K562 (cell line): ENCODE results near the gene RPL3. TPM values are rescaled to one million over a fixed set of nuclear protein-coding genes. Genes with fewer than 3 reads are reported as not detected.
A peak's percentile ranks its signal among the peaks of the same experiment; 100 is the strongest.

ENCODE experiments used
- ADNP ChIP-seq: fragments of 200-800 bp; sonication (Bioruptor generic); IDR thresholded peaks from 2 replicates; pipeline ENCODE4 v1.6.1; 2016; ENCODE audit warnings: missing genetic modification characterization, missing compliant biosample characterization
- CHCHD3 ChIP-seq: fragments of 250-450 bp; sonication (Bioruptor Pico); IDR thresholded peaks from 2 replicates; pipeline ENCODE4 v2.1.2; 2022; ENCODE audit warnings: mild to moderate bottlenecking
- CXXC5 ChIP-seq: fragments of 250-450 bp; sonication (Bioruptor Pico); IDR thresholded peaks from 2 replicates; pipeline ENCODE4 v1.8.0; 2022; ENCODE audit warnings: inconsistent platforms, mild to moderate bottlenecking, moderate library complexity
- E2F8 ChIP-seq: fragments of 450-650 bp; IDR thresholded peaks from 2 replicates; pipeline ENCODE4 v1.7.1; 2018; ENCODE audit warnings: mild to moderate bottlenecking, low read depth; ENCODE audit not compliant: partially characterized antibody
- FOXM1 ChIP-seq, 2 experiments: fragments of 450-650 bp in 1 of 2; sonication (generic) in 1 of 2; formaldehyde crosslinking in 1 of 2; IDR thresholded peaks; 2 replicates each; pipeline versions ENCODE4 v1.6.1 to v1.9.0; 2017 to 2022; ENCODE audit warnings: low read depth in 2 of 2, mild to moderate bottlenecking in 2 of 2, missing genetic modification reagents in 1 of 2, moderate library complexity in 1 of 2
- FOXO4 ChIP-seq: fragments of 450-650 bp; formaldehyde crosslinking; IDR thresholded peaks from 2 replicates; pipeline ENCODE4 v1.4.0; 2020; ENCODE audit warnings: mild to moderate bottlenecking, moderate library complexity
- JUN ChIP-seq, 2 experiments: sonication (generic) in 1 of 2; formaldehyde crosslinking in 1 of 2; IDR thresholded peaks; 2 replicates each; pipeline versions ENCODE4 v1.6.1 to v1.8.0; 2012 to 2022; ENCODE audit warnings: borderline replicate concordance in 2 of 2, mild to moderate bottlenecking in 2 of 2, improper control_type of control experiment in 1 of 2, low read depth in 1 of 2, low read length in 1 of 2, missing genetic modification reagents in 1 of 2
- PCBP2 ChIP-seq: fragments of 200-400 bp; formaldehyde crosslinking; IDR thresholded peaks from 2 replicates; pipeline ENCODE4 v1.6.1; 2018; ENCODE audit warnings: low read length, low read depth, mild to moderate bottlenecking, moderate library complexity; ENCODE audit not compliant: poor library complexity, severe bottlenecking
- POLR2AphosphoS5 ChIP-seq: IDR thresholded peaks from 2 replicates; pipeline ENCODE4 v1.6.1; 2011; ENCODE audit warnings: mild to moderate bottlenecking, low read depth, low read length, moderate library complexity; ENCODE audit not compliant: control insufficient read depth, insufficient read depth
- PTRF ChIP-seq: fragments of 450-650 bp; IDR thresholded peaks from 2 replicates; pipeline ENCODE4 v1.6.1; 2016; ENCODE audit warnings: mild to moderate bottlenecking, missing genetic modification characterization, missing compliant biosample characterization
- ZBTB1 ChIP-seq: sonication (generic); formaldehyde crosslinking; IDR thresholded peaks from 2 replicates; pipeline ENCODE4 v1.8.1; 2023; ENCODE audit warnings: missing genetic modification reagents, low read depth, mild to moderate bottlenecking, borderline replicate concordance
- ZBTB11 ChIP-seq, 3 experiments: fragments of 200-800 bp in 1 of 3; fragments of 250-450 bp in 1 of 3; fragments of 450-650 bp in 1 of 3; sonication (Bioruptor Pico) in 1 of 3; sonication (Bioruptor generic) in 1 of 3; formaldehyde crosslinking in 1 of 3; IDR thresholded peaks; 2 replicates each; pipeline versions ENCODE4 v1.6.1 to v1.8.0; 2016 to 2022; ENCODE audit warnings: mild to moderate bottlenecking in 2 of 3, missing genetic modification characterization in 2 of 3, missing compliant biosample characterization in 1 of 3, moderate library complexity in 1 of 3
- ZNF239 ChIP-seq: fragments of 250-450 bp; sonication (Bioruptor Pico); IDR thresholded peaks from 2 replicates; pipeline ENCODE4 v1.4.0; 2020; ENCODE audit warnings: mild to moderate bottlenecking
- ZNF395 ChIP-seq: fragments of 200-800 bp; sonication (Bioruptor generic); IDR thresholded peaks from 2 replicates; pipeline ENCODE4 v1.6.1; 2017; ENCODE audit warnings: missing genetic modification characterization, missing compliant biosample characterization
- ZNF589 ChIP-seq: fragments of 200-800 bp; sonication (Bioruptor generic); IDR thresholded peaks from 2 replicates; pipeline ENCODE4 v1.6.1; 2016; ENCODE audit warnings: low read depth, missing genetic modification characterization, missing compliant biosample characterization
- polyA plus RNA-seq, 8 experiments: library from polyadenylated mRNA; depleted of rRNA in 4 of 8; stranded (reverse) in 5 of 8; unstranded in 3 of 8; fragments of >200 nt; fragmentation: Nextera tagmentation in 2 of 8; fragmentation: Illumina TruSeq in 1 of 8; extraction: Ambion mirVana in 2 of 8; extraction: Trizol in 1 of 8; gene quantifications; 2 replicates each; pipeline versions ENCODE4 v1.2.1 to v1.2.3, GENCODE V29; 2011 to 2014; ENCODE audit warnings: inconsistent platforms in 1 of 8, missing spikeins in 1 of 8
- total RNA-seq, 7 experiments: library from RNA; depleted of rRNA in 6 of 7; stranded (reverse); fragments of >200 nt in 6 of 7; fragmentation: Illumina TruSeq in 2 of 7; extraction: Trizol in 2 of 7; gene quantifications; 2 replicates each; pipeline versions ENCODE4 v1.2.1 to v1.2.3, GENCODE V29; 2011 to 2021; ENCODE audit warnings: low replicate concordance in 1 of 7

RPL3 gene
- total and polyA plus RNA-seq, 9 of the 15 experiments (the other 6 are each of a cell fraction or from before 2014, with no cell fraction given), result 1,624 to 4,066 (median 2,565) TPM

- no peak for TF ChIP-seq ZBTB1
- TF ChIP-seq ZNF395 (CRISPR knock-in tag), result peak; percentile 59; the same call in 1 of the 2 replicates
- TF ChIP-seq PCBP2, result no peak
- peak in 1 of 3 experiments; percentile 60; a peak in 1 of 6 replicates for TF ChIP-seq ZBTB11 (CRISPR knock-in tag; IDR thresholded peaks at IDR 0.05)
- TF ChIP-seq FOXM1 (IDR thresholded peaks at IDR 0.05; ENCODE audit: low read depth), result no peak
- no peak for TF ChIP-seq FOXM1 (CRISPR knock-in tag; IDR thresholded peaks at IDR 0.05; ENCODE audit: low read depth)
- TF ChIP-seq POLR2AphosphoS5, result no peak
- no peak for TF ChIP-seq CHCHD3 (CRISPR knock-in tag)
- TF ChIP-seq FOXO4 (CRISPR knock-in tag), result no peak
- no peak for TF ChIP-seq E2F8
- no peak for TF ChIP-seq JUN (IDR thresholded peaks at IDR 0.05; ENCODE audit: borderline replicate concordance, low read depth, low read length)
- TF ChIP-seq JUN (CRISPR knock-in tag; IDR thresholded peaks at IDR 0.05; ENCODE audit: borderline replicate concordance), result no peak
- no peak for TF ChIP-seq ADNP (tag)
- no peak for TF ChIP-seq ZNF239
- TF ChIP-seq PTRF, result no peak
- peak; percentile 7; the same call in 1 of the 2 replicates for TF ChIP-seq CXXC5 (CRISPR knock-in tag)
- TF ChIP-seq ZNF589 (CRISPR knock-in tag), result peak; percentile 45; the same call in 1 of the 2 replicates
Measured at GRCh38 chr22:39349506-39349966, 30.1 kb upstream of the RPL3 start (continued).
